ENCODE data around the gene ADAP1.

The ADAP1 gene

GRCh38 chr7:921581-922333 lies 32.7 kb downstream of the ADAP1 start:
- H3K27ac ChIP-seq = no peak overlapping the region
- no peak for TF ChIP-seq CTCF (IDR thresholded peaks at IDR 0.05; ENCODE audit: low read depth, low read length, missing control alignments)
- no peaks in the 10 kb centered on the region for H3K36me3 ChIP-seq (replicated peaks)
- in situ Hi-C loops (cut with HindIII; ENCODE audit: low pct_ligation_motif_present, low sequenced_read_pairs) = no loop called here
- H3K4me3 ChIP-seq (ENCODE audit: low read depth, low read length) = no peak overlapping the region
- no peaks in the 10 kb centered on the region for H3K27me3 ChIP-seq (replicated peaks)
- DNase-seq = no peak

- DNase-seq = no peak
- Histone ChIP-seq H3K4me3 (ENCODE audit: low read depth, low read length) (no peak overlapping the region), H3K27me3 (replicated peaks) (no peaks in the 10 kb centered on the region), H3K27ac (no peak overlapping the region), H3K36me3 (replicated peaks) (no peaks in the 10 kb centered on the region)
- in situ Hi-C loops (cut with HindIII; ENCODE audit: low pct_ligation_motif_present, low sequenced_read_pairs) = no loop called here
- no peak for TF ChIP-seq CTCF (IDR thresholded peaks at IDR 0.05; ENCODE audit: low read depth, low read length, missing control alignments)
Measured at GRCh38 chr7:921071-921461, 33.4 kb downstream of the ADAP1 start.

GRCh38 chr7:920351-921070 lies 34.0 kb downstream of the ADAP1 start:
- no peak overlapping the region for H3K27ac ChIP-seq
- in situ Hi-C loops (cut with HindIII; ENCODE audit: low pct_ligation_motif_present, low sequenced_read_pairs) = no loop called here
- no peak for TF ChIP-seq CTCF (IDR thresholded peaks at IDR 0.05; ENCODE audit: low read depth, low read length, missing control alignments)
- no peak overlapping the region for H3K4me3 ChIP-seq (ENCODE audit: low read depth, low read length)
- H3K27me3 ChIP-seq (replicated peaks) = no peaks in the 10 kb centered on the region
- no peak for DNase-seq
- no peaks in the 10 kb centered on the region for H3K36me3 ChIP-seq (replicated peaks)

- H3K27ac ChIP-seq = no peak overlapping the region
- no peak for DNase-seq
- no peaks in the 10 kb centered on the region for H3K27me3 ChIP-seq (replicated peaks)
- in situ Hi-C loops (cut with HindIII; ENCODE audit: low pct_ligation_motif_present, low sequenced_read_pairs) = no loop called here
- H3K4me3 ChIP-seq (ENCODE audit: low read depth, low read length) = no peak overlapping the region
- TF ChIP-seq CTCF (IDR thresholded peaks at IDR 0.05; ENCODE audit: low read depth, low read length, missing control alignments) = no peak
- no peaks in the 10 kb centered on the region for H3K36me3 ChIP-seq (replicated peaks)
Measured at GRCh38 chr7:919924-920341, 34.5 kb downstream of the ADAP1 start.

- TF ChIP-seq CTCF (IDR thresholded peaks at IDR 0.05; ENCODE audit: low read depth, low read length, missing control alignments) = no peak
Measured at GRCh38 chr7:919114-919442, 35.4 kb downstream of the ADAP1 start.

More at GRCh38 chr7:919114-919442, 35.4 kb downstream of the ADAP1 start:
- no peak overlapping the region for H3K4me3 ChIP-seq (ENCODE audit: low read depth, low read length)
- H3K27ac ChIP-seq = no peak overlapping the region
- no peaks in the 10 kb centered on the region for H3K27me3 ChIP-seq (replicated peaks)
- H3K36me3 ChIP-seq (replicated peaks) = no peaks in the 10 kb centered on the region
- in situ Hi-C loops (cut with HindIII; ENCODE audit: low pct_ligation_motif_present, low sequenced_read_pairs) = no loop called here
- no peak for DNase-seq
